GM18498 (cell line): Measurements from ENCODE around the gene CREB5.
"Not testable (repeated sequence)": the region's sequence is repeated elsewhere in the genome, so short reads cannot be mapped to it uniquely, and the experiment has no call there.

Experiments
- ATAC-seq: cut with Tn5 transposase; IDR thresholded peaks from one replicate; pipeline ENCODE4 v1.9.1; 2021; ENCODE audit warnings: mild to moderate bottlenecking, moderate library complexity; ENCODE audit not compliant: unreplicated experiment

The CREB5 gene

GRCh38 chr7:28761505-28761904 lies 349.2 kb downstream of the CREB5 start:
- ATAC-seq: no peak

DNA sequence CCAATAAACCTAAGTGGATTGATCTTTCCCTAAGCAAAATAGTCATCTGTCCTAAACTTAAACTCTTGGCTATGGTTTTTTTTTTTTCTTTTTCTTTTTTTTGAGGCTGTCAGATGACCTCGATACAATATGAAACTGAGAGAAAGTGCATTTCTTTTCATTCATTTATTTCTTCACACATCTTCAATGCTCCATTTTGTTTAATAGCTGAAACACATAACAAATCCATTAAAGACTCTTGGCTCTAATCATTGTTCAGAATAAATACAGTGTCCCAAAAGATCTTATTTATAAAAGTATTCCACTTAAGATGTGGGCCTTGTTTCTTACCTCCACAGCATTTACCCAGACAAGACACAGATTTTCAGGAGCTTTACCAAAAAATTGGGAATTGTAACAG lies 350.3 kb downstream of the CREB5 start:
- ATAC-seq: no peak

- no peak for ATAC-seq
These were observed 354.0 kb downstream of the CREB5 start for GRCh38 chr7:28766359-28766758.

DNA sequence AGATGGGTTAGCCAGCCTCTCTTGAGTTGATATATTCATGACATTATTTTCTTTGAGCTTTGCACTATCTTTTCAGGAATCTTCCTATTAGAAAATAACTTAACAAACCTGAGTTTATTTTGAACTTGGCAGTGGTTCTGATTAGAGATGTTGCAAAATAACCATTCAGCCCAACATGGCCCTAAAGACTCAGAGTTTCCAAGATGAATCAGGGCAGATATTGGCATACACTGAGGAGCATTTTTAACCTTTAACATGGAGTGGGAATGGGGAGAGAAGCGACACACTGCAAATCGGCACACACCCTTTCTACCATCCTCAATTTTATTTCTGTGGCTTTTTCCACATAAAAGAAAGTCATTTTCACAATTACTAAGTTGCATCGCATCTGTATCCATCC lies 355.0 kb downstream of the CREB5 start:
- ATAC-seq: no peak

DNA sequence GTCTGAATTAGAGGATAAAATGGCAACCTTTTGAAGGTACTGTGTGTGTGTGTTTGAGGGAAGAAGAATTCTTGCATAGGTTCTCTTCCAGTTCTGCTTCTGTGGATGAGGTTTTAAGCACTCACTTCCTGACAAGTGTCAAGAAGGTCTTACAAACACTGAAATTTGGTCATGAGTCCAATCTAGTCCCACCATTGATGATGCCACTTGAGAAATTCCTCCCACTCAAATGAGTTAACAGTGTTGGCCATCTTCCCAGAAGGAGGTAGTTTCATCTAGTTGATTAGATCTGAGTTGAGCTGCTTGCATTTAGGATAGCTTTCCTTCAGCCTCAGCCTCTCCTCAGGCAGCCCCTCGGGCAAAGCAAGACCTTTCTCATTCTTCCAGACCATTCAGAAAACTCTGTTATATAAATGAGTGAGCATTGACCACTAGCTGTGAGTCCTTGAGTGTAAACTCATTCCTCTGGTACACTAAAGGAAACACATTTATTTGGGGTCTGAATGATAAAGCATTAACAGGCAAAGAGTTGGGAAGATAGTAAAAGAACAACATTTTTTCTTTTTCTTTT lies 356.3 kb downstream of the CREB5 start:
- ATAC-seq: no peak

- ATAC-seq: no peak
These were observed 359.7 kb downstream of the CREB5 start for GRCh38 chr7:28771906-28772622.

DNA sequence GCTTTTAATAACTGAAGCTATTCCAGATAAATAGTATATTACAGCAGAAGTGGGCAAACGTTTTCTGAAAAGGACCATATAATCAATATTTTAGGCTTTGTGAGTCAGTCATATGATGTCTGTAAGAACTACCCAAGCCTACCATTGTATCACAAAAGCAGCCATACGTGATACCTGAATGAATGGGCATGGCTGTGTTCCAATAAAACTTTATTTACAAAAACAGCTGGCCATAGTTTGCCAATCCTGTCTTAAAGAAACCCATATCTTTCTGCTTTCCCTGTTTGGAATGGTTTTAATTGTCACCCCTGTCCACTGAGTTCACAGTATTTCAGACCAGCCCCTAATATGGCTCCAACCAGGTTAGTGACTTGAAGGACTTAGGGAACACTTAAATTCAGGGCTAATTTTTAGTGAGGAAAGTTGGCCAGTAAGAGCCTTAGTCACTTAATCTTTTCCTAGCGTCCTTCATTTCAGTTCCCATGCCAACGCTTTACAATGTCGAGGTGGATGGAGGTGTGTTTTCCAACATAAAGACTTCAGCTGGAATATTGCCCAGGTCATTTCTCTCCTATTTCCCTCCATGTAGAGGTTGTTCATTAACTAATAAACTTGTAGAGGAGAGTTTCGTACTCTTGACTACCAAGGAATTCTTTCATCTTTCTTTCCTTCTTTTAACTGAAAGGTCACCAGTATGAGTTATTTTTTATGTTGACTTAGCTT lies 361.3 kb downstream of the CREB5 start:
- no peak for ATAC-seq

DNA sequence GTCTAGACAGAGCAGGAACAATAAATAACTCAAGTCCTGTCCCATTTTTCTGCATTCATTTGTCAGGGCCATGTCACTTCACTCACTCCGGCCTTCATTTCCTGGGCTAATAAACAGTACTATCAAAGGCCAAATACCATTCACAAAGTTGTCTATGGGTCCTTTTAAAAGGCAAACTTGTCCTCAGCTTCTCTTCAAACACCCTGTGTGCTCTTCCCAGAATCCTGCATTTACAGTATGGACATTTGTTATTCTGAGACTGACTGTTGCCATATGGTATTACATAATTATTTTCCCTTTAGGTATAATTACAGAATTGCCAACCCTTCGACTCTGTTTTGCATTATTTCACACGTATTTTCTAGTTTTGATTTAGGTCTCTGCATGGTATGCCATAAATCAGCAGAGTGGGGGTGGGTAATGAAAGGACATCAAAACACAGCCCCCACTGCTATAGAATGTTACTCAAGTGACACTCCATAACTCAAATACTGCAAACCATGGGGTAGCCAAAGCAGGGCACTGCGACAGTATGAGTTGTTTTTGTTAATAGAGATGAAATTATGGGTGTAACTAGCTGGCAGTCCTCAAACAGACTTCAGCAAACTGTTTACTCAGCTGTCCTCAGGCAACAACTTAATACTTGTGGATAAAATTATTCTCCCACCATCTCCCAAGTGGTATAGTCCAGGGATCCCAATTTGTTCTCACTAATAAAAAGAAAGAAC lies 362.1 kb downstream of the CREB5 start:
- no peak for ATAC-seq

DNA sequence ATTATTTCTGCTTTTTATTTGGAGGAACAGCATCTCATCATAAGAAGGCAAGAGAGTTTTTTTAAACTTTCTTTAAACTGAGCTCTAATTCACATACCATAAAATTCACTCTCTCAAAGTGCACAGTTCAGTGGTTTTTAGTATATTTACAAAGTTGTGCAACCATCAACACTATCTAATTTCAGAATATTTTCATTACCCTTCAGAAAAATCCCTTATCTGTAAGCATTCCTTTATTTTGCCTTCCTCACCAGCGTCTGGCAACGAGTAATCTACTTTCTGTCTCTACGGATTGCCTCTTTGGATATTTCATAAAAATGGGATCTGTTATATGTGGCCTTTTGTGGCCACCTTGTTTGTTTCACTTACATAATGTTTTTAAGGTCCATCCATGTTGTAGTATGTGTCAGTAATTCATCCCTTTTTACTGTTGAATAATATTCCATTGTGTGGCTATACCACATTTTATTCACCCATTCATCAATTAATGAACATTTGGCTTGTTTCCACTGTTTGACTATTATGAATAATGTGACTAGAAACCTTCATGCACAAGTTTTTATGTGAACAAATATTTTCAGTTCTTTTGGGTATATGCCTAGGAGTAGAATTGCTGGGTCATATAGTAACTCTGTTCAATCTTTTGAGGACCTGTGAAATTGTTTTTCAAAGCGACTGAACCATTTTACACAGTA lies 364.3 kb downstream of the CREB5 start:
- ATAC-seq: no peak

GRCh38 chr7:28778786-28779185 lies 366.5 kb downstream of the CREB5 start:
- ATAC-seq: no peak

DNA sequence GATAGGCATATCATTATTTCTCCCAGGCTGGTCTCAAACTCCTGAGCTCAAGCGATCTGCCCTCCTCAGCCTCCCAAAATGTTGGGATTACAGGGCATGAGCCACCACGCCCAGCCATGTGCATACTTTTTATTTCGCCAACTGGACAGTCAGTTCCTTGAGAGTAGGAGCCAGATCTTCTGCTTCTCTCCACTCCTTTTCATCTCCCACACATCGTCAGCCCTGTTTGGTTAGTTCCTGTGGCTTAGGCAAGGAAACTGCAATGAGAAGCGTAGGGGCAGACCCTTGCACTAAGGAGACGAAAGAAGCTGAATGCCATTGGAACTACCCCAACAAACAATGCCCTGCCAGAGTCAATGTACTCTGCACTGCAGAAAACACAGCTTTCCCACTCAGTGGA lies 367.6 kb downstream of the CREB5 start:
- ATAC-seq: no peak

DNA sequence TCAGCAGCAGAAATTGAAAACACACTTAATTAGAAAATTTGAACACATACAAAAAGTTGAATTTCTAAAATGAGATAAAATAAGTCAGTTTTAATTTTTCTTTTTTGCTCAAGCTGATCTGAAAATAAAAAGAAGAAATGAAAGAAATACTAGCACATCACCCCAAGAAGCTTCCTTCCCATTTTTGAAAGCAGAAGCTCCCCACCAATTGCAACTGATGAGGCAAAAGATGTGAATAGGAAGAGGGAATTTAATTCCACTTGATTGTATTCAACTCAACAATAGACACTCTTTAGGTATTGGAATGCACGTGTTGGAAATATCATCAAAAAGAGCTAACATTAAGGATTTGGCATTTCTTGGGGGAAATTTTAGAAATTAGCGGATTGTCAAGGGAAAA lies 370.0 kb downstream of the CREB5 start:
- ATAC-seq: no peak

DNA sequence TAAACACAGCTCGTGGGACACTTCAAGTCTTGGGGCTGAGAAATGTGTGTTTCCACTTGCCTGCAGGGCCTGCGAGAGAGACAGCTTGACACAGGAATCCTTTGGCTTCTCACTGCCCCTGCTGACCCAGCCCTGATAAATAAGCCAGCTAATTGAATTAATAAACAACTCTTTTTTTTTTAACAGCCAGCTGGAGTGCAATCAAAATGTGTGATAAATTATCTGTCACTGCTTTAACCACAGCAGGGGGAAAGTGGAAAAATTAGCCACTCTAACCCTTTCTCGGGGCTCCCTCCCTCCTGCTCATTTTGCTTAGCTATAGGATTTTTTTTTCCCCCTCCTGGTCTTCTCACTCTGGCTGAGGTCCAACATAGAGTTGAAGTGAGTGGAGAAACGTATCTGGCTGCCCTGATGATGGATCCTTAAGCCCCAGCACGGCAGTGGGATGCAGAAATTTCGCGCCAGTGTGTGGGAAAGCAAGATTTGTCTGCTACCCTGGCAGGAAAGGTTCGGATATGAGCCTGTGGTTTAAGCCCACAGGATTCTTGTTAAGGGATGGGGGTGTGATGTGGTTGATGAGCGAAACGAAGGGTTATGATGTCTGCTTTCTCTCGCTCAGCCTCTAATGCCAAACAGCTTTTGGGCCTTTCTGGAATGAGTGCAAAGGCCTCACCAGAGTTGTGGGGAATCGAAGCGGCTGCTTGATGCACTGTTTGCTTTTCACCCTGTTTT lies 372.0 kb downstream of the CREB5 start:
- no peak for ATAC-seq

- ATAC-seq: no peak
These were observed 373.0 kb downstream of the CREB5 start for GRCh38 chr7:28785041-28785995.

DNA sequence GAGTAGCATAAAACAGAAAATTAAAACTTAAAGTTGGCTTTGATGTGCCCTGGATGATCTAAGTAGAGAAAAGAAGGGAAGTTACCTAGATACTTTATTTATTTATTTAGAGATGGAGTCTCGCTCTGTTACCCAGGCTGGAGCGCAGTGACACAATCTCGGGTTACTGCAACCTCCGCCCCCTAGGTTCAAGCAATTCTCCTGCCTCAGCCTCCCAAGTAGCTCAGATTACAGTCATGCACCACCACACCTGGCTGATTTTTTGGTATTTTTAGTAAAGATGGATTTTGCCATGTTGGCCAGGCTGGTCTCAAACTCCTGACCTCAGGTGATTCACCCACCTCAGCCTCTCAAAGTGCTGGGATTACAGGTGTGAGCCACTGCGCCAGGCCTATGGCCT lies 373.8 kb downstream of the CREB5 start:
- ATAC-seq: not testable (repeated sequence)

- no peak for ATAC-seq
These were observed 374.8 kb downstream of the CREB5 start for GRCh38 chr7:28787106-28787505.

DNA sequence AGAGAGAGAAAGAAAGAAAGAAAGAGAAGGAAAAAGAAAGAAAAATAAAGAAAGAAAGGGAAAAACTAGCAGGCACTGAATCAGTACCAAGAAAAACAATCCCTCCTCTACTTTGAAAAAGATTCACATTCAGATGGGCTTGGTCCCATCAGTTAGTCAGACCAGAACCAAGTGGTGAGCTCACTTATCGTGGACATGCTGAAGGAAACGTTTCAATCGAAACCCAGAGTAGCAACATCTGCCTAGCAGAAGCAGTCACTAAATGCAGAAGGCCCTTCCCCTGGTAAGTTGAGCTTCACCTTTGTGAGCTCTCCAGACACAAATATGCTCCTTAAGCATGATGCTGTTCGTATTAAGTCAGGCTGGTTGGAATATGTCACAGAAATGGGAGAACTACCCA lies 378.1 kb downstream of the CREB5 start:
- no peak for ATAC-seq

GRCh38 chr7:28792858-28793257 lies 380.5 kb downstream of the CREB5 start:
- peak; percentile 50 for ATAC-seq

- ATAC-seq: no peak
These were observed 381.2 kb downstream of the CREB5 start for GRCh38 chr7:28793381-28794085.
